ENCODE data around the gene RAD17. TPM values are rescaled to one million over a fixed set of nuclear protein-coding genes. Genes with fewer than 3 reads are reported as not detected.

Gene RAD17
- total and polyA plus RNA-seq, 8 donors = 18.7 to 41.6 (median 37.3) TPM

DNA sequence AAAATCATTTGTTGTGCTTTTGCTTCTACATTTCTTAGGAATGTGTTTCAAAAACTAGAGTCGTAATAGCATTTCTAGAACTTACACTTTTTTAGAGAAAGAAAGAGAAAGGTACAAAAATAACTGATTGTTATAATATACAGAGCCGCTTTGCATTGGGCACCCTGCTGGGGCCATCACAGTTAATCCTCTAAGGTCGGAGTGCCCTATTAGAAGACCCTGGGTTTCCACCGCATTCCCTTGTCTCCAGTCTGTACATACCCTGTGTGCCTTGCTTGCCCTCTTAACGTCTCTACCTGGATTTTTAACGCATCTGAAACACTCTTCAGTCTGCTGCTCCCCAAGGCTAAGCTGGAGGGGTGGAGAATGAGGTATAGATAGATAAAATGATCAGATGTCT is 46.6 kb downstream of the RAD17 start:
- DNase-seq (no peak), ATAC-seq (peak; percentile 14)
- Histone ChIP-seq H3K27me3 (peaks cover 0 to 9% of the 10 kb centered on the region in 2 donors), H3K27ac (peak overlapping the region; percentile 81 to 86), H3K4me1 (peaks cover 0 to 5% of the 10 kb centered on the region in 2 donors), H3K36me3 (peaks cover 0 to 27% of the 10 kb centered on the region in 2 donors), H3K9me3 (no peaks in the 10 kb centered on the region), H3K4me3 (peak overlapping the region; percentile 50 to 62)
- intact Hi-C loops (cut with DNase I) = loop anchor here in 1 of 2 donors (10.0 kb wide), 1 partner anchor 79 kb away; the partner anchor contains the start of gene OCLN
- TF ChIP-seq, protein P1, sequence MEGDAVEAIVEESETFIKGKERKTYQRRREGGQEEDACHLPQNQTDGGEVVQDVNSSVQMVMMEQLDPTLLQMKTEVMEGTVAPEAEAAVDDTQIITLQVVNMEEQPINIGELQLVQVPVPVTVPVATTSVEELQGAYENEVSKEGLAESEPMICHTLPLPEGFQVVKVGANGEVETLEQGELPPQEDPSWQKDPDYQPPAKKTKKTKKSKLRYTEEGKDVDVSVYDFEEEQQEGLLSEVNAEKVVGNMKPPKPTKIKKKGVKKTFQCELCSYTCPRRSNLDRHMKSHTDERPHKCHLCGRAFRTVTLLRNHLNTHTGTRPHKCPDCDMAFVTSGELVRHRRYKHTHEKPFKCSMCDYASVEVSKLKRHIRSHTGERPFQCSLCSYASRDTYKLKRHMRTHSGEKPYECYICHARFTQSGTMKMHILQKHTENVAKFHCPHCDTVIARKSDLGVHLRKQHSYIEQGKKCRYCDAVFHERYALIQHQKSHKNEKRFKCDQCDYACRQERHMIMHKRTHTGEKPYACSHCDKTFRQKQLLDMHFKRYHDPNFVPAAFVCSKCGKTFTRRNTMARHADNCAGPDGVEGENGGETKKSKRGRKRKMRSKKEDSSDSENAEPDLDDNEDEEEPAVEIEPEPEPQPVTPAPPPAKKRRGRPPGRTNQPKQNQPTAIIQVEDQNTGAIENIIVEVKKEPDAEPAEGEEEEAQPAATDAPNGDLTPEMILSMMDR (IDR thresholded peaks at IDR 0.05) = no peak

DNA sequence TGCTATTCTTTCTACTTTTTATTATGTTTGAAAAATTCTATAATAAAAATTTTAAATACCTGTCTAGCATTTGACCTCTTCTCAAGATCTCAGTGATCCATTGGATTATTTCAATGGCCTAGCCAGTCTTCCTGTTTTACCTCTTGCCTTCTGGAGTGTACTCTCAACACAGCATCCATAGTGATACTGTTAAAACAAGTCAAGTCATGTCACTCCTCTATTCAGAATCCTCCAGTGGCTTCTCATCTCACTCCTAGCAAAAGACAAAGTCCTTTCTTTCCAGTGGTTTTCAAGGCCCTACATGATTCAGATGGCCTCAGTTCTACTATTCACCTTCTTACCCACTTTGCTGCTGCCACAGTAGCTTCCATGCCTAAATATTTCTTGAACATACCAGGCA is 47.1 kb downstream of the RAD17 start:
- intact Hi-C loops (cut with DNase I) = loop anchor here in 1 of 2 donors (10.0 kb wide), 1 partner anchor 78 kb away; the partner anchor contains the start of gene OCLN
- Histone ChIP-seq H3K4me1 (peaks cover 0 to 5% of the 10 kb centered on the region in 2 donors), H3K27me3 (peaks cover 0 to 9% of the 10 kb centered on the region in 2 donors), H3K9me3 (no peaks in the 10 kb centered on the region), H3K27ac (no peak overlapping the region), H3K4me3 (peak overlapping the region in 1 of 2 donors; percentile 62), H3K36me3 (peaks cover 0 to 22% of the 10 kb centered on the region in 2 donors)
- DNase-seq (no peak), ATAC-seq (no peak)
- TF ChIP-seq, protein P1 (IDR thresholded peaks at IDR 0.05) = no peak

DNA sequence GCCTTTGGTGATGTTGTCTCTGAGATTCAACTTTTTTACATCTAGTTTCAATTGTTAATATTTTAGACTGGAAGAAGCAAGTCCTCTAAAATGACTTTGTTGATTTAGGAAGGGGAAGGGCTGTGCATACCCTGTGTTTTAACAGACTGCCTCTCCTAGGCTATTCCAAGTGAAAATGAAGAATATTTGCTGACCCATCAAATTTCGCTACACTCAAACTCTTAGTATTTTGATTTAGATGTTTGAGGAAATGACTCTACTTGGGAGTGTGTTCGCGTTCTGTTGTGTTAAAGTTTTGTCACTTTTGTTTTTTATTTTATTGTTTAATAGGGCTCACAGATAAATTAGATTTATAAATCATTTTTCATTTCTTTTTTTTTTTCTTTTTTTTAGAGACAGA is 48.9 kb downstream of the RAD17 start:
- TF ChIP-seq, protein P1 (IDR thresholded peaks at IDR 0.05) = no peak
- DNase-seq (no peak), ATAC-seq (no peak)
- Histone ChIP-seq H3K4me1 (peaks cover 0 to 5% of the 10 kb centered on the region in 2 donors), H3K9me3 (no peaks in the 10 kb centered on the region), H3K4me3 (no peak overlapping the region), H3K27me3 (peaks cover 0 to 9% of the 10 kb centered on the region in 2 donors), H3K27ac (no peak overlapping the region), H3K36me3 (peaks cover 0 to 12% of the 10 kb centered on the region in 2 donors)
- intact Hi-C loops (cut with DNase I) = loop anchor here in 1 of 2 donors (10.0 kb wide), 1 partner anchor 76 kb away; the partner anchor contains the start of gene OCLN

DNA sequence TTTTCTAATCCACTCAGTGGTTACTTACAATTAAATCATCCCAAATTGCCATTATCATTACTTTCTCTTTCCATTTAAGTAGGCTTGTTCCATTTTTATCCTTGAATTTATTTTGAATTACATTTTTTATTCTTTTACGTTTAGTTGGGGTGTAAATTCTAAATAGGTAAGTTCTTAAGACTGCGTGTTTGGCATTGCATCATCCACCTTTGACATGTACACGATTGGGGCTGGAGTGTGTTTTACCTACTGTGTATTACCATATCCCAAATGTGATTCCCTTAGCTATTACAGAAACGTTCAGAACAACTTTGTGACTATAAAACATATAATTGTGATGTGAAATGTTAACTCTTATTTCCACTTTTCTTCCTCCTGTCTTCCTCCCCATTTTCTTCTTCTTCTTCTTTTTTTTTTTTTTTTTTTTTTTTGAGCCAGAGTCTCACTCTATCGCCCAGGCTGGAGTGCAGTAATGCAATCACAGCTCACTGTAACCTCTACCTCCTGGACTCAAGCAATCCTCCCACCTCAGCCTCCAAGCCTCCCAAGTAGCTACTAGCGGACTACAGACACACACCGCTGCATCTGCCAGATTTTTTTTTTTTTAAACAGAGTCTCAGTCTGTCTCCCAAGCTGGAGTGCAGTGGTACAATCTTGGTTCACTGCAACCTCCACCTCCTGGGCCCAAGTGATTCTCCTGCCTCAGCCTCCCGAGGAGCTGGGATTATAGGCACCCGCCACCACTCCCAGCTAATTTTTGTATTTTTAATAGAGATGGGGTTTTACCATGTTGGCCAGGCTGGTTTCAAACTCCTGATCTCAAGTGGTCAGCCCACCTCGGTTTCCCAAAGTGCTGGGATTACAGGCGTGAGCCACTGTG is 62.0 kb downstream of the RAD17 start:
- TF ChIP-seq, protein P1 (IDR thresholded peaks at IDR 0.05) = no peak
- peaks cover 0 to 20% of the 10 kb centered on the region in 2 donors for H3K36me3 ChIP-seq
- no peaks in the 10 kb centered on the region for H3K9me3 ChIP-seq
- H3K27me3 ChIP-seq = no peaks in the 10 kb centered on the region
- H3K27ac ChIP-seq = no peak overlapping the region
- H3K4me3 ChIP-seq = no peak overlapping the region
- intact Hi-C loops (cut with DNase I) = no loop called here
- ATAC-seq (no peak), DNase-seq (no peak)
- H3K4me1 ChIP-seq = no peaks in the 10 kb centered on the region
